Panc1 (cell line): Measurements from ENCODE around the gene SSNA1.

Experiments
- CTCF ChIP-seq: fragments of 450-650 bp; IDR thresholded peaks from 2 replicates; pipeline ENCODE4 v1.5.1; 2017; ENCODE audit warnings: mild to moderate bottlenecking
- POLR2AphosphoS5 ChIP-seq: IDR thresholded peaks from 2 replicates; pipeline ENCODE4 v1.6.1; 2012; ENCODE audit warnings: mild to moderate bottlenecking, low read depth, low read length, moderate library complexity
- SIN3A ChIP-seq: IDR thresholded peaks from 2 replicates; pipeline ENCODE4 v1.6.1; 2012; ENCODE audit warnings: low read depth, mild to moderate bottlenecking, low read length, moderate library complexity, borderline replicate concordance; ENCODE audit not compliant: insufficient read depth

- TF ChIP-seq CTCF (no peak), POLR2AphosphoS5 (no peak), SIN3A (no peak)
Observed at GRCh38 chr9:137232510-137232909, 44.0 kb downstream of the SSNA1 start.
